A549 (cell line): Measurements from ENCODE around the gene SMARCA1.

Experiments used
- FOSL2 ChIP-seq, 2 experiments: fragments of 450-650 bp in 1 of 2; fragments of >200 bp in 1 of 2; sonication (Bioruptor Twin) in 1 of 2; formaldehyde crosslinking; IDR thresholded peaks; 2 replicates each; pipeline versions ENCODE4 v1.5.0 to v1.6.1; 2016 to 2020; ENCODE audit warnings: mild to moderate bottlenecking in 1 of 2, moderate library complexity in 1 of 2
- NPAS2 ChIP-seq: fragments of 250-450 bp; sonication (Bioruptor Pico); IDR thresholded peaks from 2 replicates; pipeline ENCODE4 v1.8.0; 2022; ENCODE audit warnings: mild to moderate bottlenecking, moderate library complexity, borderline replicate concordance
- SMC3 ChIP-seq: fragments of >200 bp; sonication (Bioruptor Twin); formaldehyde crosslinking; IDR thresholded peaks from 3 replicates; pipeline ENCODE4 v1.6.1; 2018; ENCODE audit warnings: inconsistent platforms
- TF ChIP-seq, protein P1 (sequence below): fragments of 200-600 bp; sonication (generic); IDR thresholded peaks from 2 replicates; pipeline ENCODE4 v1.6.1; 2016; ENCODE audit warnings: antibody characterized with exemption, mild to moderate bottlenecking, moderate library complexity
- TF ChIP-seq, protein P2 (sequence below): fragments of >200 bp; sonication (Bioruptor Twin); formaldehyde crosslinking; IDR thresholded peaks from 3 replicates; pipeline ENCODE4 v1.5.1; 2016

DNA sequence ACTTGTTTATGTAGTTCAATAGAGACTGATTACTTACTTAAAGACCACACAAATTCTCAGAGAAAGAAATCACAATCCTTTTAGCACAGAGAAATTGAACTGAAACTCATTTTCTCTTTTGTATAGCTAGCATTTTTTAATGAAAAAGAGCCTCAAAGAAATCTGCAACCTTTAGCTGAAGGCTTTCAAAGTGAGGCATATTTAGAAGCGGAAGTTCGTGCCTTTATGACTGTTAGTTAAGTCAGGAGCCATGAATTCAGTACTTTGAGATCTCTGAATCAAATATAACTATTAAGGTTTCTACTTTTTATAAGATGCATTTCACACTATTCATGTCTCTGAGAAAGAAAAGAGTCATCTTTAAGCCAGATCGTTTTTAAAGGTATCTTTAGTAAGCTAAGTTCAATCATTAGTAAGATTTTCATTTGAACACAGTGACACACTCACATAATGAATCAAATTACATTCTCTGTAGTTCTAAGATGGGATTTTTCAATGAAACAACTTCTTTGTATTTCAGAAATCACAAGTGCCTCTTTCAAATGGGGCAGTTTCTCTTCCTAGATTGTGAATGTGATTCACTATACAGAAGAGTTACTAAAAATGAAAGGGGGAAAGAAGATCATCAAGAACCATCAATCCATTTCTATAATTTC lies 61.4 kb downstream of the SMARCA1 start:
- TF ChIP-seq, protein P1, sequence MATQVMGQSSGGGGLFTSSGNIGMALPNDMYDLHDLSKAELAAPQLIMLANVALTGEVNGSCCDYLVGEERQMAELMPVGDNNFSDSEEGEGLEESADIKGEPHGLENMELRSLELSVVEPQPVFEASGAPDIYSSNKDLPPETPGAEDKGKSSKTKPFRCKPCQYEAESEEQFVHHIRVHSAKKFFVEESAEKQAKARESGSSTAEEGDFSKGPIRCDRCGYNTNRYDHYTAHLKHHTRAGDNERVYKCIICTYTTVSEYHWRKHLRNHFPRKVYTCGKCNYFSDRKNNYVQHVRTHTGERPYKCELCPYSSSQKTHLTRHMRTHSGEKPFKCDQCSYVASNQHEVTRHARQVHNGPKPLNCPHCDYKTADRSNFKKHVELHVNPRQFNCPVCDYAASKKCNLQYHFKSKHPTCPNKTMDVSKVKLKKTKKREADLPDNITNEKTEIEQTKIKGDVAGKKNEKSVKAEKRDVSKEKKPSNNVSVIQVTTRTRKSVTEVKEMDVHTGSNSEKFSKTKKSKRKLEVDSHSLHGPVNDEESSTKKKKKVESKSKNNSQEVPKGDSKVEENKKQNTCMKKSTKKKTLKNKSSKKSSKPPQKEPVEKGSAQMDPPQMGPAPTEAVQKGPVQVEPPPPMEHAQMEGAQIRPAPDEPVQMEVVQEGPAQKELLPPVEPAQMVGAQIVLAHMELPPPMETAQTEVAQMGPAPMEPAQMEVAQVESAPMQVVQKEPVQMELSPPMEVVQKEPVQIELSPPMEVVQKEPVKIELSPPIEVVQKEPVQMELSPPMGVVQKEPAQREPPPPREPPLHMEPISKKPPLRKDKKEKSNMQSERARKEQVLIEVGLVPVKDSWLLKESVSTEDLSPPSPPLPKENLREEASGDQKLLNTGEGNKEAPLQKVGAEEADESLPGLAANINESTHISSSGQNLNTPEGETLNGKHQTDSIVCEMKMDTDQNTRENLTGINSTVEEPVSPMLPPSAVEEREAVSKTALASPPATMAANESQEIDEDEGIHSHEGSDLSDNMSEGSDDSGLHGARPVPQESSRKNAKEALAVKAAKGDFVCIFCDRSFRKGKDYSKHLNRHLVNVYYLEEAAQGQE, result no peak
- TF ChIP-seq, protein P2, sequence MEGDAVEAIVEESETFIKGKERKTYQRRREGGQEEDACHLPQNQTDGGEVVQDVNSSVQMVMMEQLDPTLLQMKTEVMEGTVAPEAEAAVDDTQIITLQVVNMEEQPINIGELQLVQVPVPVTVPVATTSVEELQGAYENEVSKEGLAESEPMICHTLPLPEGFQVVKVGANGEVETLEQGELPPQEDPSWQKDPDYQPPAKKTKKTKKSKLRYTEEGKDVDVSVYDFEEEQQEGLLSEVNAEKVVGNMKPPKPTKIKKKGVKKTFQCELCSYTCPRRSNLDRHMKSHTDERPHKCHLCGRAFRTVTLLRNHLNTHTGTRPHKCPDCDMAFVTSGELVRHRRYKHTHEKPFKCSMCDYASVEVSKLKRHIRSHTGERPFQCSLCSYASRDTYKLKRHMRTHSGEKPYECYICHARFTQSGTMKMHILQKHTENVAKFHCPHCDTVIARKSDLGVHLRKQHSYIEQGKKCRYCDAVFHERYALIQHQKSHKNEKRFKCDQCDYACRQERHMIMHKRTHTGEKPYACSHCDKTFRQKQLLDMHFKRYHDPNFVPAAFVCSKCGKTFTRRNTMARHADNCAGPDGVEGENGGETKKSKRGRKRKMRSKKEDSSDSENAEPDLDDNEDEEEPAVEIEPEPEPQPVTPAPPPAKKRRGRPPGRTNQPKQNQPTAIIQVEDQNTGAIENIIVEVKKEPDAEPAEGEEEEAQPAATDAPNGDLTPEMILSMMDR, result no peak
- TF ChIP-seq NPAS2 (CRISPR knock-in tag), result no peak
- TF ChIP-seq FOSL2 (IDR thresholded peaks at IDR 0.05), result no peak
- no peak for TF ChIP-seq FOSL2 (CRISPR knock-in tag; IDR thresholded peaks at IDR 0.05)
- no peak for TF ChIP-seq SMC3
